Measurements from ENCODE around the gene GPC5.
"Not testable (repeated sequence)": the region's sequence is repeated elsewhere in the genome, so short reads cannot be mapped to it uniquely, and the experiment has no call there.

The GPC5 gene

GRCh38 chr13:91660076-91660415 lies 261.6 kb downstream of the GPC5 start:
- no peak for DNase-seq

DNA sequence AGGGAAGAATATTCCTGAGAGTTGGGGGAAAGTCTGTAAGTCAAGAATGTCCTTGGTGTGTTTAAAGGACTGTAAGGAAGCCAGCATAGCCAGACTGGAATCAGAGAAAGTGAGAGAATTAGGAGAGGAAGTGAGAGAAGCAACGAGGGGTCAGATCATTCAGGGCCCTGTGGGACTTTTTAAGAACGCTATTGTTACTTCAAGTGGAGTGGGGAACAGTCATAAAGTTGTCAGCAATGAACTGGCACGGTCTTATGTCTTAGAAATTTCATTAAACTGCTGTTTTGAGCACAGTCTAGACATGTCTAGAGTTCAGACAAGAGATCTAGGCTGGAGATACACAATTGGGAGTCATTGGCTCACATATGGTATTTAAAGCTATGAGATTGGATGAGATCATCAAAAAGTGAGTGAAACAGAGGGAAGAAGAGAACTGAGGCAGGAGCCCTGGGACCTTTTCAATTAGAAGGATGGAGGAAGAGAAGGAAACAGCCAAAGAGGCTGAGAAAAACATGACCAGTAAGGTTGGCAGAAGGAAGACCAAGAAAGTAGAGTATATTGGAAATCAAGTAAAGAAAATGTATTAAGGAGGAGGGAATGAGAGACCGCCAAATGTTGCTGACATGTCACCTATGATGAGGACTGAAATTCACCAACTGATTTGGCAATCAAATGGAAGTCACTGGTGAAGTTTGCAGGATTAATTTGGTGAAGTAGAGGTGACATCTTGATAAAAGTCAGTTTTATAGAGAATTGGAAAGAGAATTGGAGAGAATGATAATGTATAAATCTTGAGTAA lies 263.5 kb downstream of the GPC5 start:
- DNase-seq, result no peak

GRCh38 chr13:91664039-91664438 lies 265.6 kb downstream of the GPC5 start:
- DNase-seq, result no peak

DNA sequence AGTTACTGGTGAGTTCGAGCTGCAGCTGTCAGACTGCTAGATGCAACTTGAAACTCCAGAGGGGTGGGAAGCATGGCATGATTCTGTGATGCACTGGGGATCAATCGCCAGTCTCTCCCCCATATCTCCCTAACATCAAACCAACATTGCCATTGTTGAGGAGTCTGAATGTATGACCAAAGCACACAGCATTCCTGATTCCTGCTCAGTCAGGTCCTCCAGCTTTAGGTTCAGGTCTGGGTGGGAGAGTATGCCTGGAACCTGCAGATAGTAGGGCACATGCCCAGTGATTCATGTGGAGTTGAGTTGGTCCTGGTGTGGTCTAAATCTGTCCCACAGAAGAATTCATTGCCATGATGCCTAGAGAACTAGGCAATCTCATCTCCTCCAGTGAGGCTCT lies 269.1 kb downstream of the GPC5 start:
- DNase-seq, result no peak

DNA sequence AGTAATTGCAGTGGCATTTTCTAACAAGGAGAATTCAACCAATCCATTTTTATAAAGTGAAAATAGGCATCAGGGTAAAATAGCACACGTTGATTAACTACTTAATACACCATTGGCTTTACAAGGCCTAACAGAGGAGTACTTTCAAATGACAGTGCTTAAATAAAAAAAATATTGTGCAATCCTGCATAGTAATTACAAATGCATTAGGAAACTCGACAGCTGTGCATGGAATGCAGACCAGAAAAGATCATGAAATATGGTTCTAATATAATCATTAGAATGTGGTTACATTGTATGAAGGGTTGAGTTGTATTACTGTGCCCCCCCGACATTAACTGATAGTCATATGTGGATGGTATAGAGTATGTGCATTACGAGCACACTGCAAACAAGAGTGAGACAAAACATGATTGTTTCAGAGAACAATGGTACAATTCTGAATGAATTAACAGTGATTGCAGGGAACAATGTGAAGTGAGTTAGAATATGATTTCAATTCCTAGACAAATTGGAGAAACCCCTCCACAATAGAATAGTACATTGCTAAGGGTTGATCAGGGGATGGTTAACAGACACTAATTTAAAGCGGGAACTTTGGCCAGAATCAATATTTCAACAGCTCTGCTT lies 270.6 kb downstream of the GPC5 start:
- no peak for DNase-seq

GRCh38 chr13:91674347-91674746 lies 275.9 kb downstream of the GPC5 start:
- DNase-seq, result not testable (repeated sequence)

- DNase-seq, result no peak
These were observed 286.3 kb downstream of the GPC5 start for GRCh38 chr13:91684746-91685145.

- no peak for DNase-seq
These were observed 292.5 kb downstream of the GPC5 start for GRCh38 chr13:91690944-91691343.

DNA sequence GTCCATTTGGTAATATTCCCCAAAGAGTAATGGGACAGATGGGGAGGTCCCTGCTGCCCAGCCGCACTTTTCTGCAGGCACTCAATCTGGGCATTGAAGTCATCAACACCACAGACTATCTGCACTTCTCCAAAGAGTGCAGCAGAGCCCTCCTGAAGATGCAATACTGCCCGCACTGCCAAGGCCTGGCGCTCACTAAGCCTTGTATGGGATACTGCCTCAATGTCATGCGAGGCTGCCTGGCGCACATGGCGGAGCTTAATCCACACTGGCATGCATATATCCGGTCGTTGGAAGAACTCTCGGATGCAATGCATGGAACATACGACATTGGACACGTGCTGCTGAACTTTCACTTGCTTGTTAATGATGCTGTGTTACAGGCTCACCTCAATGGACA lies 295.0 kb downstream of the GPC5 start:
- no peak for DNase-seq

- no peak for DNase-seq
These were observed 299.9 kb downstream of the GPC5 start for GRCh38 chr13:91698308-91698707.

GRCh38 chr13:91698767-91699166 lies 300.3 kb downstream of the GPC5 start:
- DNase-seq, result no peak

DNA sequence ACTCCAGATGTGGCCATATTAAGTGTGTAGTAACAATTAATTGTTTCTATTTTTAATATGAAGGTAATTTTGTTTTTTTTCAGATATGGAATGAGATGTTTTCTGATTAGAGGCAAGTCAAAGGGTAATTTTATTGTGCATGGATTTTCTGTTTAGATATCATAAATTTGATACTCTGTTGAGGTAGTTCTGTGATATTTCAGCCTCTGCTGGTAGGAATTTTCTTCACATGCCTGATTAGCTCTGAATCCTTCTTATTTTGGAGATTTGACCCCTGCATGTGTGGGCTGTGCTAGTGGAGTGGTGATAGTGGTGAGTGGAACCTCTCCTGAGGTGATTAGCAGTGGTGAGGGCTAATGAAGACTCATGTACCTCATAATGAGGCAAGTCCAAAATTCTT lies 301.4 kb downstream of the GPC5 start:
- no peak for DNase-seq

DNA sequence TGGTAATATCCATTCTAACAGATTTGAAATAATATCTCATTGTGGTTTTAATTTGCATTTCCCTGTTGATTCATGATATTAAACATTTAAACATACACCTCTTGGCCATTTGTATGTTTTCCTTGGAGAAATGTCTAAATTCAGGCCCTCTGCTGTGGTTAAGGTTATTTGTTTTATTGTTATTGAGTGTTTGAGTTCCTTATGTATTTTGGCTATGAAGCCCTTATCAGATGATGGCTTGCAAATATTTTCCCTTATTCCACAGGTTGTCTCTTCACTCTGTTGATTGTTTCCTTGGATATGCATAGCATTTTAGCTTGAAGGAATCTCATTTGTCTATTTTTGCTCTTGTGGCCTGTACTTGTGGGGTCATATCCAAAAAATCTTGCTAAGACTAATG lies 303.6 kb downstream of the GPC5 start:
- no peak for DNase-seq

DNA sequence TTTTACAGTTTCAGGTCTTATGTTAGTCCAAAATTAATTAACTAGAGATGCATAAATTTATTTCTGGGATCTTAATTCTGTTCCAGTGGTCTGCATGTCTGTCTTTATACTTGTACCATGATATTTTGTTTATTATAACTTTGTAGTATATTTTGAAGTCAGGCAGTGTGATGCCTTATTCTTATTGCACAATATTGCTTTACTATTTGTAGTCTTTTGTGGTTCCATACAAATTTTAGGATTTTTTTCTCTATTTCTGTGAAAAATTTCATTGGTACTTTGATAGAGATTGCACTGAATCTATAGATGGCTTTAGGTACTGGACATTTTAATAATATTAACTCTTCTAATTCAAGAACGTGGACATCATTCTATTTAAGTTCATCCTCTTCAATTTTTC lies 304.0 kb downstream of the GPC5 start:
- DNase-seq, result no peak

DNA sequence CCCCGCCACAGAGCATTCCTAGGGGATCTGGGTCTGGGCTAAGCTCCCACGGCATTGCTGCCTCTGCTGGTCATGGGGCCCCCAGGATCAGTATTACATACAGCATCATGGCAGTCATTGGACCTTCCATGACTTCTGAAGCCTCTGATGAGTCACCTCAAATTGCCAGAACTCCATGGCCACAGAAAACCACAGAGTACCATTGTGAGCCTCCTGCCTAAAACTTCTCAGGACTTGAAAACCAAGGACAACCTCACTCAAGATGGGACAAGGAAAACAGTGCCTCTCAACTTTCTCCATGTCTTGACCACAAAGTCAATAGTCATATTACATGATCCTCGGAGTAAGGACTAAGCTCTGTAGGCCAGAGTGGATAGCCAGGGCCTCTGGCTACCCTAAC lies 306.0 kb downstream of the GPC5 start:
- DNase-seq, result no peak

DNA sequence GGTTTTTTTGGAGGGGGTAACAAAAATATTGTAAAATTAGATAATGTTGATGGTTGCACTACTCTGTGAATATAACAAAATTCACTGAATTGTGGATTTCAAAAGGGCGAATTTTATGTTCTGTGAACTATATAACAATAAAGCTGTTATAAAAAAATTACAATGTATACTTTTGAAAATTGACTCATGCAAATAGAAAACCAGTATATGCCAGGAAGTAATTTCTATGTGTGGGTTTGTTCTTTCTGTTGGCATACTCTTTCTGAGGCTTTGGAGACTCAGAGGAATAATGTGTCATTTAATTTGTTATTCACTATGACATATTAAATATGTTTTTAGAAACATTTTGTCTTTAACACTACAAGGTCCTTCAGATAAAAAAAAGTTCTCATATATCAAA lies 310.1 kb downstream of the GPC5 start:
- no peak for DNase-seq

DNA sequence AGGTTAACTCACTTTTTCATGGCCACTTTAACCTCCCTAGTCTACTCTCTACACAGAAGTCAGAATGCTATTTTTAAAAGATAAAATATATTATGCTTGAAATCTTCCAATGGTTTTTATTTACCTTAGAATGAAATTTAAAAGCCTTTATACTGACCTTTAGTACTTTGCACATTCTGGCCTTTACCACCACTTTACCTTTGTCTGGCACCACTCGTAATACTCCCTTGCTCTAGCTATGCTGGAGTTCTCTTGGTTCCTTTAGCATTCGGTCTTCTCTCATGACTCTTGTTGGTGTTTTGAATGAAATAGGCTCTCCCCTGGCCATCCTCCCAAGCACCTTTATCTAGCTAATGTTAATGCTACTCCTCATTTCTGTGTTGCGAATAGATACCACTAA lies 310.8 kb downstream of the GPC5 start:
- no peak for DNase-seq

- DNase-seq, result no peak
These were observed 312.3 kb downstream of the GPC5 start for GRCh38 chr13:91710733-91711132.

DNA sequence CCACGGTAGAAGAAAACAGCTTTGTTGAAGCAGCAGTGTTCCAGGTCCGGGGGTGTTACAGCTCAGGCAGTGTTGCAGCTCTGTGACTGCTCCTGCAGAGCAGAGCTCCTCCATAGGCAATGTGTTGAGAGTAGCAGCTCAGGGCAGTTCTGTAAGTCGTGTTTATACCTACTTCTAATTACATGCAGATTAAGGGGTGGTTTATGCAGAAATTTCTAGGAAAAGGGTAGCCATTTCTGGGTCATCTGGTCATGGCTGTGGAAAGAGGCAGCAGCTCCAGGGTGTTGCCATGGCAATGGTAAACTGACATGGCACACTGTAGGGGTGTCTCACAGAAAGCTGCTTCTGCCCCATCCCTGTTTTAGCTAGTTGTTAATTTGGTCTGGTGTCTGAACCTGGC lies 316.4 kb downstream of the GPC5 start:
- DNase-seq, result no peak

DNA sequence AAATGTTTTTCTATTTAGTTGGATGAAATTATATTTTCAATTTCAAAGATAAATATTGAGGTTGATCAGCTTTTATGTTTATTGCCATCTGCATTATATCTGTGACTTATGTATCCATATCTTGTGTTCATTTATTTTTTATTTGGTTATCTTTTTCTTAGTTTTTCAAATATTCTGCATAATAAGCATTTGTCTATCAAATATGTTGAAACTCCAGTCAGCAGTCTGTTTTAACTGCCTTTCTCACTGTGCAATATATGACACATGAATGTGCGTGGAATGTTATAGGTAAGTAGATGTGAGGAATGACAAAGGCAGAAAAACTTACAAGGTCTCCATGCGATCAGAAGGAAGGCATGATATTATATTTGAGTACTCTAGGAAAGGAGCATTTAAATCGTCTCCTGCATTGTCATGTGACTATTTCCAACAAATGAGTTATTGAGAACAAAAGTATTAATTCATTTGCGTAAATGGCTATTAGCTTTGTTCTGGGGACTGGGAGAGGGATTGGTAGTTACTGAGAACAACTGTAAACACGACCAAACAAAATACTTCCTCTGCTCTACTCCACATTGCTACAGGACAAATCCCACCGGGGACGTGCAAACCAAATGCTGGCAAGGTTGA lies 318.1 kb downstream of the GPC5 start:
- no peak for DNase-seq

DNA sequence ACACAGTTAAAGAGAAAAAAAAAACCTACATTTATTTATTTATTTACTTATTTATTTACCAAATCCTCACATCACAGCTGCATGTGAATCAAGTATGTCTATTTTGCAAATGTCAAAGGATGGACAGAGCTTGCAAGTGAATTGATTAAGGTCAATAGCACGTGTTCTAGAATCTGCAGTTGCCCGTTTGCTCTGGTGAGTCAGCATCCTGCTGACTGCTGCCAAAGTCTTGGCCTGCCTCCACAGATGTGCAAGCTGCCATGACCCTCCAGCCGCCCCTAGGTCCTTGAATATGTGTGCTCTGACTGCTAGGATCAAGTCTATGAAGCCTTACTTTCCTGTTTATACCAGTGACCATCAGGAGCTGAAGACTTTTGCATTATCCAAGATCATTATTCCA lies 320.6 kb downstream of the GPC5 start:
- no peak for DNase-seq

DNA sequence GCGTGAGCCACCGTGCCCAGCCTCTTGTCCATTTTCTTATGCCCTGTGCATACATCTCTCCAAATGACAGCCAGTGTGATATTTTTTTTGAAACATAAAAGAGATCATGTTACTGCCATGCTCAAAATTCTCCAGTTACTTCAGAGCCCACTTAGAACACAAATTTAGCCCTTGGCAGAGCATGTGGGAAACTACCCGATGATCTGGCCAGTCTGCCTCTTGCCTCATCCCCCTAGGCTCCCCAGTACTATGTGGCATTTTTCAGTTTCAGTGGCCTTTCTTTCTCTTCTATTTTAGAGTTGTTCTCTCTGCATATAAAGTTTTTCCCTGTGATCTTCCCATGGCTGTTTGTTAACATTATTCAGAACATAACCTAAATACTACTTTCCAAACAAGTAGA lies 323.0 kb downstream of the GPC5 start:
- DNase-seq, result no peak

DNA sequence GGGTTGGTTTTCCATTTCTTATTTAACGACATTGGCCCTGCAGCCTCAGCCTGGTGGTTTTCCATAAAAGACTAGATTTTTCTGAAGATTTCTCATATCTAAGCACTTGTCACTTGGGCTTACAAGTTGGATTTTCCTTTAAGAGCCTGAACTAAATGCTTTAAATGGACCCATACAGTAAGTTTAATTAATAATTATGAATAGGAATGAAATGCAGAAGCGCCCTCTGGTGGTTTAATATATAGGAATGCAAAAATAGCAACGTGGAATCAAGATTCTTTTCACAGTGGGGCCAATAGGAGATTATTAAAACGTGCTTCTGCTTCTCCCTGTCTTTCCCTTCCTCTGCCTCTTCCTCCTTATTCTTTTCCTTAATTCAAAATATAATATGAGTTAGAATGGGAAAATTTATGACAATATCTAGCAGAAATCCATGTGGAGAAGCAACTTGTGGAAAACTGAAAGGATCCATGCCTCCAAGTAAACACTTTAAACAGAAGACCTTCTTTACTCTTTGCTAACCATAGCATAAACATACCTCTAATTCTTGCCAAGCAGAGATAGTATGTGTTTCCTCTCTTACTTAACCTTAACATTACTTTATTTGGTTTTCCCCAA lies 324.0 kb downstream of the GPC5 start:
- peak; percentile 22 for DNase-seq

GRCh38 chr13:91724591-91724990 lies 326.2 kb downstream of the GPC5 start:
- no peak for DNase-seq
